Natural killer cell (primary cell): ENCODE data around the gene SLC25A29. TPM values are rescaled to one million over a fixed set of nuclear protein-coding genes. Genes with fewer than 3 reads are reported as not detected.
A peak's percentile ranks its signal among the peaks of the same experiment; 100 is the strongest.

ENCODE experiments used
- ATAC-seq, 3 donors: fragments of 150-1000 bp in 2 of 3; fragments of 200-7000 bp in 1 of 3; cut with Tn5 transposase; 1 replicate in 1 of 3; 2 replicates in 2 of 3; pipeline ENCODE4 v1.10.0; 2021; ENCODE audit warnings: mild to moderate bottlenecking in 2 of 3, moderate library complexity in 2 of 3
- DNase-seq, 2 donors: peaks; one replicate each; pipeline versions ENCODE4 v3.0.0 to v3.0.0-alpha.2; 2013 to 2021; ENCODE audit warnings: mixed read lengths in 1 of 2
- H3K27ac ChIP-seq: one replicate; pipeline ENCODE4 v1.5.1; 2013; ENCODE audit warnings: mild to moderate bottlenecking, low read length
- H3K27me3 ChIP-seq: one replicate; pipeline ENCODE4 v1.6.1; 2013; ENCODE audit warnings: low read length; ENCODE audit not compliant: control insufficient read depth, insufficient read depth
- H3K36me3 ChIP-seq: one replicate; pipeline ENCODE4 v1.6.1; 2013; ENCODE audit warnings: low read length; ENCODE audit not compliant: control insufficient read depth, insufficient read depth
- H3K4me1 ChIP-seq: one replicate; pipeline ENCODE4 v1.6.1; 2013; ENCODE audit warnings: low read length; ENCODE audit not compliant: control insufficient read depth, insufficient read depth
- H3K4me3 ChIP-seq: one replicate; pipeline ENCODE4 v1.5.1; 2013; ENCODE audit warnings: low read length
- H3K9me3 ChIP-seq: one replicate; pipeline ENCODE4 v1.6.1; 2013; ENCODE audit warnings: low read length; ENCODE audit not compliant: control insufficient read depth, insufficient read depth
- H3K27ac Mint-ChIP-seq, 2 donors: one replicate each; pipeline ENCODE4 v1.8.0; 2022; ENCODE audit warnings: mild to moderate bottlenecking in 2 of 2, mixed read lengths in 2 of 2, moderate library complexity in 1 of 2
- H3K27me3 Mint-ChIP-seq, 2 donors: one replicate each; pipeline ENCODE4 v1.8.0; 2022; ENCODE audit warnings: low read depth in 2 of 2, mixed read lengths in 2 of 2
- H3K36me3 Mint-ChIP-seq: one replicate; pipeline ENCODE4 v1.8.0; 2022; ENCODE audit warnings: mixed read lengths
- H3K4me1 Mint-ChIP-seq, 2 donors: one replicate each; pipeline ENCODE4 v1.8.0; 2022; ENCODE audit warnings: mixed read lengths in 2 of 2
- H3K4me3 Mint-ChIP-seq: one replicate; pipeline ENCODE4 v1.8.0; 2022; ENCODE audit warnings: mild to moderate bottlenecking, moderate library complexity, mixed read lengths
- H3K9me3 Mint-ChIP-seq, 2 donors: one replicate each; pipeline ENCODE4 v1.8.0; 2022; ENCODE audit warnings: mixed read lengths in 2 of 2
- CTCF ChIP-seq: fragments of 200-600 bp; IDR thresholded peaks from one replicate; pipeline ENCODE4 v1.8.0; 2022; ENCODE audit warnings: antibody characterized with exemption
- WGBS: methylation state at CpG from one replicate; pipeline ENCODE4 v1.1.7; 2013; ENCODE audit warnings: missing lambda C conversion rate; ENCODE audit not compliant: insufficient coverage; 5-methylcytosine and 5-hydroxymethylcytosine counted together
- intact Hi-C: fragments of 100-400 bp; cut with micrococcal nuclease; formaldehyde crosslinking; loops from one replicate; pipeline ENCODE4 v1.14.2; 2022
- total RNA-seq, 4 donors: library from RNA; stranded (reverse); fragments of 120-200 nt in 1 of 4; gene quantifications; one replicate each; pipeline versions ENCODE4 v1.2.3 to v1.2.4, GENCODE V29; 2013 to 2022

Gene SLC25A29
- total RNA-seq, 3 donors from 2014 or later (not counting 1 experiment from before 2014, with no cell fraction given) = 8.6 to 80.7 (median 69.3) TPM

- Mint-ChIP-seq H3K27me3 (no peaks in the 10 kb centered on the region), H3K36me3 (no peaks in the 10 kb centered on the region), H3K27ac (peak overlapping the region; percentile 94 to 97), H3K4me3 (peak overlapping the region; percentile 72), H3K4me1 (peaks cover 47 to 61% of the 10 kb centered on the region in 2 donors), H3K9me3 (no peaks in the 10 kb centered on the region)
- no peak for TF ChIP-seq CTCF
- DNase-seq (no peak), ATAC-seq (no peak)
- H3K9me3 ChIP-seq = no peaks in the 10 kb centered on the region
- H3K36me3 ChIP-seq = no peaks in the 10 kb centered on the region
- H3K4me3 ChIP-seq = no peak overlapping the region
- H3K27ac ChIP-seq = no peak overlapping the region
- 73% methylated on average over 3 of the region's 3 CpGs for WGBS
- no peaks in the 10 kb centered on the region for H3K27me3 ChIP-seq
- intact Hi-C loops = loop anchor here (5.0 kb wide), 1 partner anchor 44 kb away; no protein-coding TSS in a partner anchor
- H3K4me1 ChIP-seq = peaks cover 32% of the 10 kb centered on the region
Measured at GRCh38 chr14:100243020-100243419, 63.2 kb downstream of the SLC25A29 start.

GRCh38 chr14:100241279-100241678, 65.0 kb downstream of the SLC25A29 start:
- no peaks in the 10 kb centered on the region for H3K36me3 Mint-ChIP-seq
- TF ChIP-seq CTCF = no peak
- intact Hi-C loops = loop anchor here (5.0 kb wide), 1 partner anchor 46 kb away; no protein-coding TSS in a partner anchor
- DNase-seq = peak in 1 of 2 donors; percentile 26
- H3K9me3 Mint-ChIP-seq = no peaks in the 10 kb centered on the region
- Histone ChIP-seq H3K4me1 (peaks cover 34% of the 10 kb centered on the region), H3K4me3 (peak overlapping the region; percentile 75), H3K27ac (peak overlapping the region; percentile 90), H3K9me3 (no peaks in the 10 kb centered on the region), H3K27me3 (no peaks in the 10 kb centered on the region), H3K36me3 (no peaks in the 10 kb centered on the region)
- ATAC-seq = no peak
- peaks cover 47 to 62% of the 10 kb centered on the region in 2 donors for H3K4me1 Mint-ChIP-seq
- H3K27ac Mint-ChIP-seq = peak overlapping the region; percentile 94 to 97
- WGBS = 56% methylated on average over 3 of the region's 3 CpGs
- no peaks in the 10 kb centered on the region for H3K27me3 Mint-ChIP-seq
- peak overlapping the region; percentile 93 for H3K4me3 Mint-ChIP-seq

Other genes starting within 250 kb of the SLC25A29 start
- gene EVL, start 241.0 kb downstream of the SLC25A29 start, total RNA-seq = 1,000 to 10,000 TPM in 1 of 3 donors, 100 to 1,000 TPM in 2; 882 to 1,108 (median 986) TPM
- 1 to 10 TPM in 2 of 3 donors, under 1 TPM in 1; 0.60 to 7.1 (median 4.4) TPM for gene DEGS2, start 146.8 kb downstream of the SLC25A29 start, total RNA-seq
- 10 to 100 TPM; 77.9 to 92.6 (median 90.4) TPM for gene YY1, start 67.3 kb downstream of the SLC25A29 start, total RNA-seq
- gene SLC25A47, start 16.9 kb upstream of the SLC25A29 start, total RNA-seq = under 1 TPM in 1 of 3 donors, not detected in 2; 0.20 TPM
- gene WDR25, start 70.0 kb upstream of the SLC25A29 start, total RNA-seq = 1 to 10 TPM; 5.0 to 9.8 (median 9.7) TPM